PC-9 (cell line): Measurements from ENCODE around the gene ITGB7. TPM values are rescaled to one million over a fixed set of nuclear protein-coding genes. Genes with fewer than 3 reads are reported as not detected.

Experiments used
- BruUV-seq: library from RNA; stranded (reverse); fragments of 400-500 nt; replicated peaks from 2 replicates; lab custom pipeline; 2021; lab: Mats Ljungman, UMichigan
- CTCF ChIA-PET: fragments of 300-600 bp; sonication (Branson Sonifier 250); formaldehyde crosslinking; loops from one replicate; lab custom pipeline; 2022; ENCODE audit warnings: antibody characterized with exemption; lab: Charles Lee
- POLR2A ChIA-PET: fragments of 300-600 bp; sonication (Branson Sonifier 250); formaldehyde crosslinking; loops from one replicate; lab custom pipeline; 2022; ENCODE audit warnings: antibody characterized with exemption; ENCODE audit not compliant: unreplicated experiment; lab: Charles Lee
- DNase-seq, 2 experiments: peaks; one replicate each; pipeline versions ENCODE4 v3.0.0 to v3.0.0-alpha.2; 2015 to 2022; ENCODE audit warnings: mixed read lengths in 1 of 2
- H2AFZ ChIP-seq: fragments of 200-600 bp; sonication (generic); 2 replicates; pipeline ENCODE4 v1.8.1; 2017; ENCODE audit warnings: antibody characterized with exemption
- H3F3A ChIP-seq: fragments of 200-600 bp; sonication (generic); 2 replicates; pipeline ENCODE4 v1.8.1; 2017; ENCODE audit warnings: antibody characterized with exemption, mild to moderate bottlenecking, low read depth; ENCODE audit not compliant: insufficient read depth
- H3K27ac ChIP-seq: fragments of 200-600 bp; sonication (generic); 2 replicates; pipeline ENCODE4 v1.6.1; 2016; ENCODE audit warnings: mixed run types
- H3K27me3 ChIP-seq: fragments of 200-600 bp; sonication (generic); 2 replicates; pipeline ENCODE4 v1.6.1; 2016; ENCODE audit warnings: low read depth, mixed run types; ENCODE audit not compliant: insufficient read depth
- H3K36me3 ChIP-seq: fragments of 200-600 bp; sonication (generic); 2 replicates; pipeline ENCODE4 v1.6.1; 2016; ENCODE audit warnings: low read depth, mixed run types
- H3K4me1 ChIP-seq: fragments of 200-600 bp; sonication (generic); replicated peaks from 2 replicates; pipeline ENCODE4 v1.6.1; 2016; ENCODE audit warnings: mixed run types; ENCODE audit not compliant: insufficient read depth
- H3K4me2 ChIP-seq: fragments of 200-600 bp; sonication (generic); 2 replicates; pipeline ENCODE4 v1.6.1; 2017; ENCODE audit warnings: mixed run types
- H3K4me3 ChIP-seq: fragments of 200-600 bp; sonication (generic); 2 replicates; pipeline ENCODE4 v1.6.1; 2016; ENCODE audit warnings: mixed run types
- H3K79me2 ChIP-seq: fragments of 200-600 bp; sonication (generic); 2 replicates; pipeline ENCODE4 v1.6.1; 2017; ENCODE audit warnings: low read depth, mixed run types
- H3K9me2 ChIP-seq: fragments of 200-600 bp; sonication (generic); 2 replicates; pipeline ENCODE4 v1.8.1; 2017; ENCODE audit warnings: mild to moderate bottlenecking; ENCODE audit not compliant: insufficient read depth
- H3K9me3 ChIP-seq: fragments of 200-600 bp; sonication (generic); 2 replicates; pipeline ENCODE4 v1.8.1; 2016; ENCODE audit warnings: low read depth; ENCODE audit not compliant: insufficient read depth
- H4K20me1 ChIP-seq: fragments of 200-600 bp; sonication (generic); 2 replicates; pipeline ENCODE4 v1.8.1; 2017; ENCODE audit not compliant: insufficient read depth
- EZH2 ChIP-seq: fragments of 200-600 bp; sonication (generic); IDR thresholded peaks from 2 replicates; pipeline ENCODE4 v1.8.0; 2017; ENCODE audit warnings: antibody characterized with exemption, low read depth
- intact Hi-C: fragments of 100-400 bp; cut with micrococcal nuclease; formaldehyde crosslinking; loops from one replicate; pipeline ENCODE4 v1.10.0; 2022; ENCODE audit not compliant: unreplicated experiment
- total RNA-seq: library from RNA; stranded (reverse); gene quantifications from 2 replicates; pipeline ENCODE4 v1.2.3, GENCODE V29; 2021
- TF ChIP-seq, protein P1 (sequence below): fragments of 200-600 bp; sonication (generic); conservative IDR thresholded peaks from 2 replicates; pipeline ENCODE4 v1.6.1; 2017; ENCODE audit warnings: mixed run types, antibody characterized with exemption, mild to moderate bottlenecking, moderate library complexity

The ITGB7 gene
- total RNA-seq, 1 experiment from 2014 or later, result 3.3 TPM

GRCh38 chr12:53180931-53181645 is 26.0 kb downstream of the ITGB7 start:
- H3K36me3 ChIP-seq, result peaks cover 41% of the 10 kb centered on the region
- intact Hi-C loops, result loop anchor here (1.0 to 2.0 kb wide), 2 partner anchors 15 to 40 kb away; no protein-coding TSS in a partner anchor
- BruUV-seq, result no TSS peak
- CTCF ChIA-PET, result interaction anchor here (0.6 to 2.4 kb wide), 5 partner anchors 42 to 141 kb away, joined by 3 to 14 read pairs (median 4); partner anchors contain the start of genes AAAS and RARG
- H3K4me3 ChIP-seq, result peak overlapping the region; percentile 61
- H3K27me3 ChIP-seq, result no peaks in the 10 kb centered on the region
- no peak for TF ChIP-seq EZH2
- TF ChIP-seq, protein P1, sequence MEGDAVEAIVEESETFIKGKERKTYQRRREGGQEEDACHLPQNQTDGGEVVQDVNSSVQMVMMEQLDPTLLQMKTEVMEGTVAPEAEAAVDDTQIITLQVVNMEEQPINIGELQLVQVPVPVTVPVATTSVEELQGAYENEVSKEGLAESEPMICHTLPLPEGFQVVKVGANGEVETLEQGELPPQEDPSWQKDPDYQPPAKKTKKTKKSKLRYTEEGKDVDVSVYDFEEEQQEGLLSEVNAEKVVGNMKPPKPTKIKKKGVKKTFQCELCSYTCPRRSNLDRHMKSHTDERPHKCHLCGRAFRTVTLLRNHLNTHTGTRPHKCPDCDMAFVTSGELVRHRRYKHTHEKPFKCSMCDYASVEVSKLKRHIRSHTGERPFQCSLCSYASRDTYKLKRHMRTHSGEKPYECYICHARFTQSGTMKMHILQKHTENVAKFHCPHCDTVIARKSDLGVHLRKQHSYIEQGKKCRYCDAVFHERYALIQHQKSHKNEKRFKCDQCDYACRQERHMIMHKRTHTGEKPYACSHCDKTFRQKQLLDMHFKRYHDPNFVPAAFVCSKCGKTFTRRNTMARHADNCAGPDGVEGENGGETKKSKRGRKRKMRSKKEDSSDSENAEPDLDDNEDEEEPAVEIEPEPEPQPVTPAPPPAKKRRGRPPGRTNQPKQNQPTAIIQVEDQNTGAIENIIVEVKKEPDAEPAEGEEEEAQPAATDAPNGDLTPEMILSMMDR, result no peak
- H4K20me1 ChIP-seq, result peaks cover 21% of the 10 kb centered on the region
- H3F3A ChIP-seq, result peaks cover 39% of the 10 kb centered on the region
- H3K4me2 ChIP-seq, result peak overlapping the region; percentile 96
- peak overlapping the region; percentile 90 for H2AFZ ChIP-seq
- peaks cover 29% of the 10 kb centered on the region for H3K4me1 ChIP-seq
- POLR2A ChIA-PET, result interaction anchor here (0.6 to 1.2 kb wide), 5 partner anchors 21 to 318 kb away, joined by 3 to 11 read pairs (median 7); partner anchors contain the start of genes MAP3K12 and SPRYD3
- H3K9me3 ChIP-seq, result no peaks in the 10 kb centered on the region
- DNase-seq, result peak; percentile 74 to 80
- H3K79me2 ChIP-seq, result peaks cover 37% of the 10 kb centered on the region
- peak overlapping the region; percentile 74 for H3K27ac ChIP-seq
- H3K9me2 ChIP-seq, result no peaks in the 10 kb centered on the region

- no peaks in the 10 kb centered on the region for H3K27me3 ChIP-seq
- H3K36me3 ChIP-seq, result peaks cover 34% of the 10 kb centered on the region
- ChIA-PET POLR2A (interaction anchor here (0.6 to 1.2 kb wide), 6 partner anchors 94 to 319 kb away, joined by 3 to 24 read pairs (median 8); partner anchors contain the start of genes MAP3K12, PFDN5 and SPRYD3), CTCF (interaction anchor here (0.6 to 2.4 kb wide), 3 partner anchors 43 to 142 kb away, joined by 4 to 14 read pairs (median 7); partner anchors contain the start of gene AAAS)
- no peaks in the 10 kb centered on the region for H3K9me2 ChIP-seq
- H3K27ac ChIP-seq, result peak within 1 kb of the TSS; percentile 74
- DNase-seq, result peak; percentile 90 to 97
- intact Hi-C loops, result loop anchor here (2.0 kb wide), 1 partner anchor 40 kb away; no protein-coding TSS in a partner anchor
- TF ChIP-seq EZH2, result no peak
- TF ChIP-seq, protein P1, result no peak
- H3K79me2 ChIP-seq, result peaks cover 37% of the 10 kb centered on the region
- H3K4me1 ChIP-seq, result peaks cover 34% of the 10 kb centered on the region
- no TSS peak for BruUV-seq
- H3K4me3 ChIP-seq, result peak within 1 kb of the TSS; percentile 61
- peaks cover 46% of the 10 kb centered on the region for H3F3A ChIP-seq
- H3K4me2 ChIP-seq, result peak within 1 kb of the TSS; percentile 96
- H3K9me3 ChIP-seq, result no peaks in the 10 kb centered on the region
- H2AFZ ChIP-seq, result peak within 1 kb of the TSS; percentile 90
- peaks cover 21% of the 10 kb centered on the region for H4K20me1 ChIP-seq
Measured at GRCh38 chr12:53180220-53180930, 26.7 kb downstream of the ITGB7 start, which contains the start of the genes CSAD and ZNF740. CSAD (minus strand) TSS chr12:53180925; CDS start chr12:53173470, 7,455 bp downstream. ZNF740 (plus strand) TSS chr12:53180722; CDS start chr12:53181984, 1,262 bp downstream.
